Keratinocyte (primary cell): Measurements from ENCODE around the gene MRPS15. TPM values are rescaled to one million over a fixed set of nuclear protein-coding genes. Genes with fewer than 3 reads are reported as not detected.

Source experiments
- DNase-seq: peaks from one replicate; pipeline ENCODE4 v3.0.0-alpha.2; 2011; ENCODE audit warnings: low read depth, missing footprints, low spot score
- FAIRE-seq: peaks from 2 replicates; lab custom pipeline; 2011; peaks lifted over from hg19 to GRCh38; lab: Jason Lieb, UNC
- H2AFZ ChIP-seq: 2 replicates; pipeline ENCODE4 v1.6.0; 2012; ENCODE audit warnings: low read length, control low read depth, inconsistent platforms; ENCODE audit not compliant: control insufficient read depth
- H3K27ac ChIP-seq: 2 replicates; pipeline ENCODE4 v1.5.1; 2011; ENCODE audit warnings: low read length; ENCODE audit not compliant: control insufficient read depth, insufficient read depth
- H3K27me3 ChIP-seq: 3 replicates; pipeline ENCODE4 v1.6.0; 2011; ENCODE audit warnings: low read length; ENCODE audit not compliant: control insufficient read depth, insufficient read depth; ENCODE audit errors: extremely low read depth
- H3K36me3 ChIP-seq, 2 experiments: 2 replicates in 1 of 2; 3 replicates in 1 of 2; pipeline ENCODE4 v1.5.1; 2011; ENCODE audit warnings: low read length in 2 of 2, mild to moderate bottlenecking in 1 of 2; ENCODE audit not compliant: control insufficient read depth in 2 of 2, insufficient read depth in 2 of 2; ENCODE audit errors: extremely low read depth in 1 of 2
- H3K4me1 ChIP-seq: 3 replicates; pipeline ENCODE4 v1.5.1; 2011; ENCODE audit warnings: low read length; ENCODE audit not compliant: control insufficient read depth, insufficient read depth; ENCODE audit errors: extremely low read depth
- H3K4me2 ChIP-seq: 3 replicates; pipeline ENCODE4 v1.6.0; 2011; ENCODE audit warnings: low read depth, low read length; ENCODE audit not compliant: control insufficient read depth, insufficient read depth; ENCODE audit errors: extremely low read depth
- H3K4me3 ChIP-seq, 3 experiments: fragments of 200-600 bp in 1 of 3; sonication (generic) in 1 of 3; 2 replicates in 2 of 3; 3 replicates in 1 of 3; pipeline ENCODE4 v1.5.1; 2011 to 2016; ENCODE audit warnings: low read length in 3 of 3, mild to moderate bottlenecking in 3 of 3, control low read depth in 2 of 3, inconsistent platforms in 1 of 3, low read depth in 1 of 3, mixed read lengths in 1 of 3, mixed run types in 1 of 3, moderate library complexity in 1 of 3; ENCODE audit not compliant: control insufficient read depth in 2 of 3, insufficient read depth in 2 of 3; ENCODE audit errors: extremely low read depth in 1 of 3
- H3K79me2 ChIP-seq: 2 replicates; pipeline ENCODE4 v1.6.0; 2012; ENCODE audit warnings: low read length; ENCODE audit not compliant: control insufficient read depth, insufficient read depth
- H3K9ac ChIP-seq: 3 replicates; pipeline ENCODE4 v1.6.0; 2011; ENCODE audit warnings: low read length; ENCODE audit not compliant: control insufficient read depth, insufficient read depth; ENCODE audit errors: extremely low read depth
- H3K9me1 ChIP-seq: 3 replicates; pipeline ENCODE4 v1.6.0; 2011; ENCODE audit warnings: low read length; ENCODE audit not compliant: control insufficient read depth, insufficient read depth; ENCODE audit errors: extremely low read depth
- H3K9me3 ChIP-seq: 2 replicates; pipeline ENCODE4 v1.5.1; 2012; ENCODE audit warnings: low read depth, low read length; ENCODE audit not compliant: control insufficient read depth
- H4K20me1 ChIP-seq: 3 replicates; pipeline ENCODE4 v1.6.0; 2011; ENCODE audit warnings: low read length; ENCODE audit not compliant: control insufficient read depth, insufficient read depth; ENCODE audit errors: extremely low read depth
- CTCF ChIP-seq, 3 experiments: IDR thresholded peaks in 1 of 3; conservative IDR thresholded peaks in 1 of 3; optimal IDR thresholded peaks in 1 of 3; 2 replicates in 2 of 3; 3 replicates in 1 of 3; pipeline versions ENCODE3 to v1.5.1; 2011; ENCODE audit warnings: low read length in 3 of 3, mild to moderate bottlenecking in 3 of 3, moderate library complexity in 2 of 3, control low read depth in 1 of 3, inconsistent platforms in 1 of 3; ENCODE audit not compliant: insufficient read depth in 2 of 3; ENCODE audit errors: extremely low read depth in 1 of 3
- EZH2 ChIP-seq: IDR thresholded peaks from one replicate; pipeline ENCODE4 v1.6.1; 2012; ENCODE audit warnings: inconsistent platforms, mild to moderate bottlenecking, low read length, moderate library complexity
- dilution Hi-C: fragments of 300-500 bp; cut with MboI; formaldehyde crosslinking; loops from one replicate; pipeline ENCODE4 v1.7.0; 2020; ENCODE audit warnings: low sequenced_read_pairs; ENCODE audit not compliant: extremely low pct_ligation_motif_present
- polyA minus RNA-seq, 3 experiments: library from RNA; depleted of rRNA, polyadenylated mRNA; stranded (reverse); fragments of >200 nt; gene quantifications; 1 replicate in 1 of 3; 2 replicates in 1 of 3; 3 replicates in 1 of 3; pipeline ENCODE4 v1.2.3, GENCODE V29; 2011
- polyA plus RNA-seq, 5 experiments: library from polyadenylated mRNA; depleted of rRNA in 3 of 5; stranded (reverse) in 3 of 5; stranded (forward) in 1 of 5; unstranded in 1 of 5; fragments of >200 nt; gene quantifications; 1 replicate in 1 of 5; 2 replicates in 3 of 5; 3 replicates in 1 of 5; pipeline versions ENCODE4 v1.2.1 to v1.2.3, GENCODE V29; 2011 to 2012; ENCODE audit warnings: missing spikeins in 2 of 5, low read depth in 1 of 5, low replicate concordance in 1 of 5

Gene MRPS15
- polyA plus RNA-seq (74.2 to 133 TPM (median 130 TPM) in 3 replicates), polyA minus RNA-seq (11.5 to 46.4 TPM (median 28.0 TPM) in 3 replicates)
- polyA plus RNA-seq (2011; ENCODE audit: low read depth): 98.8 TPM
- polyA plus RNA-seq (2011; cell fraction: cytosol; rRNA removed): 127 and 178 TPM in 2 replicates
- 46.1 and 50.4 TPM in 2 replicates for polyA plus RNA-seq (2011; cell fraction: nucleus; rRNA removed)
- polyA plus RNA-seq (2012; ENCODE audit: low replicate concordance): 60.5 and 118 TPM in 2 replicates
- polyA minus RNA-seq (2011; cell fraction: cytosol; rRNA and poly(A)+ RNA removed): 35.3 TPM
- polyA minus RNA-seq (2011; cell fraction: nucleus; rRNA and poly(A)+ RNA removed): 8.8 and 10.9 TPM in 2 replicates

- dilution Hi-C loops: no loop called here
- Histone ChIP-seq H3K27me3 (no peaks in the 10 kb centered on the region), H3K4me3 (peak within 1 kb of the TSS; percentile 76 to 99 (median 99)), H2AFZ (peak within 1 kb of the TSS; percentile 81), H3K27ac (peak within 1 kb of the TSS; percentile 97), H3K4me1 (peaks cover 17% of the 10 kb centered on the region), H3K4me2 (peak within 1 kb of the TSS; percentile 99), H3K9ac (peak within 1 kb of the TSS; percentile 99), H3K79me2 (peaks cover 17% of the 10 kb centered on the region), H3K36me3 (peaks cover 17 to 24% of the 10 kb centered on the region in 2 experiments), H3K9me1 (no peaks in the 10 kb centered on the region), H3K9me3 (no peaks in the 10 kb centered on the region), H4K20me1 (no peaks in the 10 kb centered on the region)
- FAIRE-seq (peak; percentile 94), DNase-seq (peak; percentile 69)
- no peak for TF ChIP-seq CTCF (optimal IDR thresholded peaks at IDR 0.05 in 1 of 3, IDR thresholded peaks at IDR 0.05 in 1 of 3, conservative IDR thresholded peaks at IDR 0.05 in 1 of 3; ENCODE audit: extremely low read depth in 1 of 3, insufficient read depth in 2 of 3, low read length in 3 of 3)
- TF ChIP-seq EZH2: no peak
Observed at GRCh38 chr1:36463803-36464604, at the start of gene MRPS15. Gene MRPS15 (minus strand): TSS chr1:36464384. CDS start chr1:36464275, 109 bp downstream.

- TF ChIP-seq EZH2 (no peak), CTCF (optimal IDR thresholded peaks at IDR 0.05 in 1 of 3, IDR thresholded peaks at IDR 0.05 in 1 of 3, conservative IDR thresholded peaks at IDR 0.05 in 1 of 3; ENCODE audit: extremely low read depth in 1 of 3, insufficient read depth in 2 of 3, low read length in 3 of 3) (no peak)
- Histone ChIP-seq H3K4me2 (no peak overlapping the region), H3K27me3 (no peaks in the 10 kb centered on the region), H3K9ac (peak overlapping the region; percentile 38), H3K9me3 (no peaks in the 10 kb centered on the region), H3K79me2 (no peaks in the 10 kb centered on the region), H3K36me3 (no peaks in the 10 kb centered on the region), H3K4me1 (peaks cover 8% of the 10 kb centered on the region), H4K20me1 (no peaks in the 10 kb centered on the region), H3K4me3 (no peak overlapping the region), H2AFZ (no peak overlapping the region), H3K9me1 (no peaks in the 10 kb centered on the region), H3K27ac (peak overlapping the region; percentile 78)
- DNase-seq: peak; percentile 17
- dilution Hi-C loops: no loop called here
- no peak for FAIRE-seq
Observed at GRCh38 chr1:36512842-36513241, 48.7 kb upstream of the MRPS15 start.
